Neuronal stem cell (in vitro differentiated cells): ENCODE results near the gene SRRT.
A peak's percentile ranks its signal among the peaks of the same experiment; 100 is the strongest.

Experiments used
- DNase-seq: peaks from one replicate; pipeline ENCODE4 v3.0.0-alpha.2; 2013; ENCODE audit warnings: low spot score
- H2AFZ ChIP-seq: one replicate; pipeline ENCODE4 v1.6.1; 2013; ENCODE audit warnings: mild to moderate bottlenecking, low read length, inconsistent platforms
- H2AK5ac ChIP-seq: 2 replicates; pipeline ENCODE4 v1.6.1; 2013; ENCODE audit warnings: low read depth, mild to moderate bottlenecking, inconsistent platforms, low read length, moderate library complexity, mixed read lengths
- H2BK120ac ChIP-seq: 2 replicates; pipeline ENCODE4 v1.6.1; 2013; ENCODE audit warnings: low read depth, mild to moderate bottlenecking, inconsistent platforms, low read length, moderate library complexity, mixed read lengths
- H2BK12ac ChIP-seq: one replicate; pipeline ENCODE4 v1.6.1; 2013; ENCODE audit warnings: low read length, inconsistent platforms
- H2BK15ac ChIP-seq: 2 replicates; pipeline ENCODE4 v1.6.1; 2013; ENCODE audit warnings: mild to moderate bottlenecking, low read length, inconsistent platforms, mixed read lengths
- H2BK5ac ChIP-seq: one replicate; pipeline ENCODE4 v1.6.1; 2013; ENCODE audit warnings: inconsistent platforms, mild to moderate bottlenecking, low read length, moderate library complexity
- H3K14ac ChIP-seq: one replicate; pipeline ENCODE4 v1.6.1; 2013; ENCODE audit warnings: low read length, inconsistent platforms
- H3K18ac ChIP-seq: 2 replicates; pipeline ENCODE4 v1.6.1; 2013; ENCODE audit warnings: low read length, inconsistent platforms
- H3K23ac ChIP-seq: 2 replicates; pipeline ENCODE4 v1.6.1; 2013; ENCODE audit warnings: low read depth, mild to moderate bottlenecking, mixed read lengths, low read length, inconsistent platforms; ENCODE audit not compliant: poor library complexity
- H3K27ac ChIP-seq: replicated peaks from 3 replicates; pipeline ENCODE4 v1.5.1; 2013; ENCODE audit warnings: low read length, inconsistent platforms
- H3K27me3 ChIP-seq, 3 experiments: 2 replicates each; pipeline ENCODE4 v1.6.1; 2013; ENCODE audit warnings: low read length in 3 of 3, mild to moderate bottlenecking in 2 of 3, inconsistent platforms in 1 of 3, low read depth in 1 of 3, mixed read lengths in 1 of 3, moderate library complexity in 1 of 3; ENCODE audit not compliant: control insufficient read depth in 3 of 3, insufficient read depth in 3 of 3
- H3K36me3 ChIP-seq, 2 donors: replicated peaks in 1 of 2; 2 replicates each; pipeline ENCODE4 v1.6.1; 2013; ENCODE audit warnings: low read length in 2 of 2; ENCODE audit not compliant: control insufficient read depth in 2 of 2, insufficient read depth in 2 of 2
- H3K4ac ChIP-seq: 2 replicates; pipeline ENCODE4 v1.6.1; 2013; ENCODE audit warnings: inconsistent platforms, mild to moderate bottlenecking, low read length, moderate library complexity
- H3K4me1 ChIP-seq, 2 donors: 1 replicate in 1 of 2; 2 replicates in 1 of 2; pipeline ENCODE4 v1.6.1; 2013; ENCODE audit warnings: low read length in 2 of 2, low read depth in 1 of 2; ENCODE audit not compliant: control insufficient read depth in 2 of 2, insufficient read depth in 1 of 2
- H3K4me2 ChIP-seq: one replicate; pipeline ENCODE4 v1.6.1; 2013; ENCODE audit warnings: mild to moderate bottlenecking, low read length, inconsistent platforms; ENCODE audit not compliant: insufficient read depth, poor library complexity, severe bottlenecking
- H3K4me3 ChIP-seq, 2 donors: 2 replicates each; pipeline ENCODE4 v1.5.1; 2013; ENCODE audit warnings: low read length in 2 of 2, mild to moderate bottlenecking in 2 of 2, inconsistent platforms in 1 of 2, moderate library complexity in 1 of 2
- H3K79me1 ChIP-seq: one replicate; pipeline ENCODE4 v1.6.1; 2013; ENCODE audit warnings: low read depth, mild to moderate bottlenecking, inconsistent platforms, low read length, moderate library complexity
- H3K9ac ChIP-seq: one replicate; pipeline ENCODE4 v1.6.1; 2013; ENCODE audit warnings: mild to moderate bottlenecking, low read depth, low read length, inconsistent platforms; ENCODE audit not compliant: poor library complexity
- H3K9me3 ChIP-seq, 2 donors: replicated peaks in 1 of 2; 2 replicates each; pipeline versions ENCODE3 to v1.6.1; 2013; ENCODE audit warnings: low read length in 2 of 2, mild to moderate bottlenecking in 2 of 2, inconsistent platforms in 1 of 2, low read depth in 1 of 2, mixed read lengths in 1 of 2, moderate library complexity in 1 of 2; ENCODE audit not compliant: control insufficient read depth in 2 of 2, insufficient read depth in 1 of 2
- H4K8ac ChIP-seq: one replicate; pipeline ENCODE4 v1.6.1; 2013; ENCODE audit warnings: low read depth, mild to moderate bottlenecking, inconsistent platforms, low read length, moderate library complexity
- H4K91ac ChIP-seq: one replicate; pipeline ENCODE4 v1.6.1; 2013; ENCODE audit warnings: low read length, low read depth, mild to moderate bottlenecking, inconsistent platforms; ENCODE audit not compliant: poor library complexity
- WGBS, 2 donors: extraction: QIAGEN DNeasy Blood & Tissue Kit; methylation state at CpG; one replicate each; pipeline ENCODE4 v1.1.7; 2013; ENCODE audit warnings: missing lambda C conversion rate in 2 of 2, mixed read lengths in 1 of 2; ENCODE audit not compliant: insufficient read length in 2 of 2, insufficient replicate concordance in 1 of 2; ENCODE audit errors: extremely low coverage in 2 of 2; 5-methylcytosine and 5-hydroxymethylcytosine counted together

The SRRT gene

DNA sequence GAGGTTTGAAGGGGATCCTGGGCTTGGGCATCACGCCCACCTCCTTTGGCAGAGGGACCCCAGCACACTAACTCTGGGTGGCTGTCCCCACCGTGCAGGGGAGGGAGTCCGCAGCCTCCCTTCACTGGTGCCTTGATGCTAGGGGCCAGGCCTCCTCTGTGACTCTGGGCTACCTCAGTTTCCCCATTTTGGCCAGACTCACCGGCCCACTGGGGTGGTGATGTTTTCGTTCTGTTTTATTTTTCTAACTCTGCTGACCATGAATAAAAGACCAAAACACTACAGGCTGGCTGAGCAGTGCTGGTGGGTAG is 8.2 kb upstream of the SRRT start:
- H3K4me2 ChIP-seq: peak overlapping the region; percentile 89
- peaks cover 11 to 13% of the 10 kb centered on the region in 2 donors for H3K4me1 ChIP-seq
- H2BK120ac ChIP-seq: peak overlapping the region; percentile 97
- H3K4me3 ChIP-seq: peak overlapping the region; percentile 87 to 93
- no peak for DNase-seq
- peaks cover 17% of the 10 kb centered on the region for H3K79me1 ChIP-seq
- peak overlapping the region; percentile 80 for H3K23ac ChIP-seq
- peak overlapping the region; percentile 100 for H2AK5ac ChIP-seq
- peak overlapping the region; percentile 66 for H3K4ac ChIP-seq
- peaks cover 15 to 36% of the 10 kb centered on the region in 2 donors for H3K36me3 ChIP-seq
- H3K18ac ChIP-seq: peak overlapping the region; percentile 99
- peak overlapping the region; percentile 85 for H4K91ac ChIP-seq
- H3K9me3 ChIP-seq: no peaks in the 10 kb centered on the region
- peak overlapping the region; percentile 100 for H2BK5ac ChIP-seq
- peak overlapping the region; percentile 100 for H2BK12ac ChIP-seq
- peak overlapping the region; percentile 82 for H4K8ac ChIP-seq
- H3K14ac ChIP-seq: peak overlapping the region; percentile 94
- peak overlapping the region; percentile 99 for H2BK15ac ChIP-seq
- no peaks in the 10 kb centered on the region for H3K27me3 ChIP-seq
- H2AFZ ChIP-seq: peak overlapping the region; percentile 99
- WGBS, 2 donors: no CpG with 5 or more reads among the region's 5 CpGs
- no peak overlapping the region for H3K27ac ChIP-seq
- peak overlapping the region; percentile 81 for H3K9ac ChIP-seq

DNA sequence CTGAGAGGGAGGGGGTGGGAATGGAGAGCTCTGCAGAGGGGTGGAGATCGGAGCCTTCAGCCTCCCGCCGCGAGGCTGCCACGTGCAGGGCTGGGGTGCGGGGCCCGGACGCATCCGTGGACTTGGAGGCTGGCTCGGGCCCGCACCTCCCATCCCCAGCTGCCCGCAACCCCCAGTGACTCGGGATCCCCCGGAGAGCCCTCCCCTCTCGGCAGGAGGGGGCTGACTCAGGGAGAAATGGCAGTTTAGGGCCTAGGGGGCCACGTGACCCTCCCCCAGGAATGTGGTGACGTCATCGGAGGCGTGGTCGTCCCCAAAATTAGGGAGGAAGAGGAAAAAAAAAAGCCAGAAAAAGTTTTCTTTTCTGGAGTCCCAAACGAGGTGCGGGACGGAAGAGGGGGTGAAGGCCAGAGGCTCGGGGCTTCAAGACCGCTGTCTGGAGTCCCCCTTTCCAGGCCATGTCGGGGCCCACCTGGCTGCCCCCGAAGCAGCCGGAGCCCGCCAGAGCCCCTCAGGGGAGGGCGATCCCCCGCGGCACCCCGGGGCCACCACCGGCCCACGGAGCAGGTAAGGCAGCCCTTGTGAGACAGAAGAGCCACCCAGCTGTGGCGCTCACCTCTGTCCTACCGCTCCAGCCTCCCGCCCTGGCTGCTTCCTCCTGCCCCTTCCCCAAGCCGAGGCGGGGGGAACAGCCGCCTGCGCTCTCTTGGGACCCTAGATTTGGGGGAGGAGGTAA is 7.7 kb upstream of the SRRT start, which contains the start of gene TRIP6:
Gene TRIP6 (plus strand): TSS at position 348 of the 736 bp plus-strand sequence. CDS start 111 bp downstream, at position 459.
- H3K36me3 ChIP-seq: peaks cover 16 to 42% of the 10 kb centered on the region in 2 donors
- peak within 1 kb of the TSS; percentile 97 for H2BK120ac ChIP-seq
- H3K4me1 ChIP-seq: peaks cover 11 to 13% of the 10 kb centered on the region in 2 donors
- H2BK15ac ChIP-seq: peak within 1 kb of the TSS; percentile 99
- H3K4me3 ChIP-seq: peak within 1 kb of the TSS; percentile 87 to 93
- peak within 1 kb of the TSS; percentile 97 for H3K23ac ChIP-seq
- peaks cover 17% of the 10 kb centered on the region for H3K79me1 ChIP-seq
- DNase-seq: peak; percentile 83
- H4K8ac ChIP-seq: peak within 1 kb of the TSS; percentile 82
- H2BK12ac ChIP-seq: peak within 1 kb of the TSS; percentile 100
- no peaks in the 10 kb centered on the region for H3K9me3 ChIP-seq
- H2AFZ ChIP-seq: peak within 1 kb of the TSS; percentile 99
- H3K4me2 ChIP-seq: peak within 1 kb of the TSS; percentile 89
- peak within 1 kb of the TSS; percentile 99 for H3K18ac ChIP-seq
- peak within 1 kb of the TSS; percentile 100 for H3K14ac ChIP-seq
- peak within 1 kb of the TSS; percentile 95 for H3K4ac ChIP-seq
- WGBS, 2 donors: no CpG with 5 or more reads among the region's 42 CpGs
- no peaks in the 10 kb centered on the region for H3K27me3 ChIP-seq
- peak within 1 kb of the TSS; percentile 100 for H2AK5ac ChIP-seq
- peak within 1 kb of the TSS; percentile 93 for H3K9ac ChIP-seq
- H4K91ac ChIP-seq: peak within 1 kb of the TSS; percentile 85
- H3K27ac ChIP-seq: peak within 1 kb of the TSS; percentile 33
- peak within 1 kb of the TSS; percentile 100 for H2BK5ac ChIP-seq

- no peak overlapping the region for H4K8ac ChIP-seq
- no peak overlapping the region for H4K91ac ChIP-seq
- peak overlapping the region; percentile 99 for H2AFZ ChIP-seq
- peak overlapping the region; percentile 95 for H3K4ac ChIP-seq
- H3K23ac ChIP-seq: peak overlapping the region; percentile 97
- H3K18ac ChIP-seq: peak overlapping the region; percentile 99
- peak overlapping the region; percentile 2 for H2BK12ac ChIP-seq
- H2AK5ac ChIP-seq: peak overlapping the region; percentile 100
- H3K79me1 ChIP-seq: peaks cover 15% of the 10 kb centered on the region
- no peak for DNase-seq
- WGBS, 2 donors: no CpG with 5 or more reads among the region's 27 CpGs
- H3K27ac ChIP-seq: peak overlapping the region; percentile 33
- H2BK15ac ChIP-seq: peak overlapping the region; percentile 97
- peak overlapping the region; percentile 89 for H3K4me2 ChIP-seq
- no peaks in the 10 kb centered on the region for H3K9me3 ChIP-seq
- peak overlapping the region; percentile 100 for H2BK5ac ChIP-seq
- peak overlapping the region; percentile 67 for H2BK120ac ChIP-seq
- H3K4me3 ChIP-seq: peak overlapping the region; percentile 87 to 93
- H3K36me3 ChIP-seq: peaks cover 18 to 46% of the 10 kb centered on the region in 2 donors
- H3K27me3 ChIP-seq: no peaks in the 10 kb centered on the region
- H3K9ac ChIP-seq: peak overlapping the region; percentile 93
- H3K4me1 ChIP-seq: peaks cover 11 to 13% of the 10 kb centered on the region in 2 donors
- peak overlapping the region; percentile 100 for H3K14ac ChIP-seq
These were observed 7.0 kb upstream of the SRRT start for GRCh38 chr7:100867776-100868485.
